DND-41 (cell line): Measurements from ENCODE around the gene JAML.

Experiments used
- ATAC-seq: fragments of 200-7000 bp; cut with Tn5 transposase; 3 replicates; pipeline ENCODE4 v1.9.1; 2021; ENCODE audit warnings: low read depth; ENCODE audit not compliant: insufficient read depth
- DNase-seq: peaks from one replicate; pipeline ENCODE4 v3.0.0-alpha.2; 2020
- H2AFZ ChIP-seq: 2 replicates; pipeline ENCODE4 v1.6.0; 2012; ENCODE audit warnings: low read depth, low read length
- H3K27ac ChIP-seq: 2 replicates; pipeline ENCODE4 v1.5.1; 2012; ENCODE audit warnings: low read length, inconsistent platforms
- H3K27me3 ChIP-seq: fragments of 200-600 bp; sonication (generic); 2 replicates; pipeline ENCODE4 v1.6.0; 2012; ENCODE audit warnings: low read length, mild to moderate bottlenecking, inconsistent platforms; ENCODE audit not compliant: insufficient read depth, poor library complexity
- H3K36me3 ChIP-seq: 2 replicates; pipeline ENCODE4 v1.5.1; 2012; ENCODE audit warnings: low read length, inconsistent platforms; ENCODE audit not compliant: insufficient read depth
- H3K4me1 ChIP-seq: 2 replicates; pipeline ENCODE4 v1.5.1; 2012; ENCODE audit warnings: mild to moderate bottlenecking, low read length; ENCODE audit not compliant: insufficient read depth
- H3K4me2 ChIP-seq: 2 replicates; pipeline ENCODE4 v1.6.0; 2012; ENCODE audit warnings: mild to moderate bottlenecking, moderate library complexity, low read length, inconsistent platforms; ENCODE audit not compliant: insufficient read depth
- H3K4me3 ChIP-seq, 2 experiments: fragments of 200-600 bp in 1 of 2; shearing (Covaris generic) in 1 of 2; 2 replicates each; pipeline ENCODE4 v1.5.1; 2012 to 2016; ENCODE audit warnings: inconsistent platforms in 2 of 2, low read length in 2 of 2, mild to moderate bottlenecking in 2 of 2, low read depth in 1 of 2, moderate library complexity in 1 of 2
- H3K79me2 ChIP-seq: 2 replicates; pipeline ENCODE4 v1.6.0; 2012; ENCODE audit warnings: low read length, inconsistent platforms; ENCODE audit not compliant: insufficient read depth
- H3K9ac ChIP-seq: 2 replicates; pipeline ENCODE4 v1.6.0; 2012; ENCODE audit warnings: low read depth, mild to moderate bottlenecking, inconsistent platforms, low read length, moderate library complexity
- H3K9me3 ChIP-seq: 2 replicates; pipeline ENCODE4 v1.5.1; 2012; ENCODE audit warnings: low read length, moderate library complexity, mild to moderate bottlenecking, inconsistent platforms; ENCODE audit not compliant: insufficient read depth, severe bottlenecking
- H4K20me1 ChIP-seq: 2 replicates; pipeline ENCODE4 v1.6.0; 2012; ENCODE audit warnings: low read length; ENCODE audit not compliant: insufficient read depth
- EZH2 ChIP-seq: IDR thresholded peaks from 3 replicates; pipeline ENCODE4 v1.6.1; 2012; ENCODE audit warnings: borderline replicate concordance, low read depth, mild to moderate bottlenecking, moderate library complexity, low read length, inconsistent platforms; ENCODE audit not compliant: severe bottlenecking
- TF ChIP-seq, protein P1 (sequence below): IDR thresholded peaks from 2 replicates; pipeline ENCODE4 v1.5.1; 2012; ENCODE audit warnings: borderline replicate concordance, low read length, moderate library complexity, mild to moderate bottlenecking; ENCODE audit not compliant: poor library complexity, severe bottlenecking; ENCODE audit errors: extremely low read depth

JAML gene

DNA sequence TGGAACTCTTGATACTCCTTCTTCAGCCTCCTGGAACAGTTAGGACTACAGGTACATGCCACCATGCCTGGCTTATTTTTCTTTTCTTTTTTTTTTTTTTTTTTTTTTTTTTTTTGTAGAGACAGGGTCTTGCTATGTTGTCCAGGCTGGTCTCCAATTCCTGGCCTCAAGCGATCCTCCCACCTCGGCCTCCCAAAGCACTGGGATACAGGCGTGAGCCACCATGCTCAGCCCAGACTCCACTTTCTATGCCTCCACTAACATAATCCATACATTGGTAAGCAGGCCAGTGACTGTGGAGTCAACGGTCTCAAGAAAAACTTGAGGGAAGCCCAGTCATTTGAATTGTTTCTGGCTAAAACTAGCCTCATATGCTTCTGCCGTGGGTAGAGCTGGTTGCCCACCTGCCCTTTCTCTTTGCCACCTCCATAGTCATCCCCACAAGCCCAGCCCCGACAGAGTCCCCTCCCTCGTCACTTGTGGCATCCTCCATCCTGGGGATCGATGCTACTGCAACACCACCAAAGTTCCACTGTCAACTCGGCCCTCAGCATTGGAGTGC lies 50.7 kb downstream of the JAML start:
- H3K9ac ChIP-seq, result no peak overlapping the region
- H3K27ac ChIP-seq, result no peak overlapping the region
- H3K27me3 ChIP-seq, result peaks cover 14% of the 10 kb centered on the region
- no peaks in the 10 kb centered on the region for H3K36me3 ChIP-seq
- no peak for DNase-seq
- TF ChIP-seq, protein P1, sequence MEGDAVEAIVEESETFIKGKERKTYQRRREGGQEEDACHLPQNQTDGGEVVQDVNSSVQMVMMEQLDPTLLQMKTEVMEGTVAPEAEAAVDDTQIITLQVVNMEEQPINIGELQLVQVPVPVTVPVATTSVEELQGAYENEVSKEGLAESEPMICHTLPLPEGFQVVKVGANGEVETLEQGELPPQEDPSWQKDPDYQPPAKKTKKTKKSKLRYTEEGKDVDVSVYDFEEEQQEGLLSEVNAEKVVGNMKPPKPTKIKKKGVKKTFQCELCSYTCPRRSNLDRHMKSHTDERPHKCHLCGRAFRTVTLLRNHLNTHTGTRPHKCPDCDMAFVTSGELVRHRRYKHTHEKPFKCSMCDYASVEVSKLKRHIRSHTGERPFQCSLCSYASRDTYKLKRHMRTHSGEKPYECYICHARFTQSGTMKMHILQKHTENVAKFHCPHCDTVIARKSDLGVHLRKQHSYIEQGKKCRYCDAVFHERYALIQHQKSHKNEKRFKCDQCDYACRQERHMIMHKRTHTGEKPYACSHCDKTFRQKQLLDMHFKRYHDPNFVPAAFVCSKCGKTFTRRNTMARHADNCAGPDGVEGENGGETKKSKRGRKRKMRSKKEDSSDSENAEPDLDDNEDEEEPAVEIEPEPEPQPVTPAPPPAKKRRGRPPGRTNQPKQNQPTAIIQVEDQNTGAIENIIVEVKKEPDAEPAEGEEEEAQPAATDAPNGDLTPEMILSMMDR, result no peak
- no peak for TF ChIP-seq EZH2
- H2AFZ ChIP-seq, result no peak overlapping the region
- no peaks in the 10 kb centered on the region for H3K79me2 ChIP-seq
- no peaks in the 10 kb centered on the region for H3K9me3 ChIP-seq
- no peak for ATAC-seq
- no peak overlapping the region for H3K4me2 ChIP-seq
- H4K20me1 ChIP-seq, result no peaks in the 10 kb centered on the region; the same call in 1 of the 2 replicates
- H3K4me1 ChIP-seq, result peaks cover 11% of the 10 kb centered on the region
- no peak overlapping the region for H3K4me3 ChIP-seq

DNA sequence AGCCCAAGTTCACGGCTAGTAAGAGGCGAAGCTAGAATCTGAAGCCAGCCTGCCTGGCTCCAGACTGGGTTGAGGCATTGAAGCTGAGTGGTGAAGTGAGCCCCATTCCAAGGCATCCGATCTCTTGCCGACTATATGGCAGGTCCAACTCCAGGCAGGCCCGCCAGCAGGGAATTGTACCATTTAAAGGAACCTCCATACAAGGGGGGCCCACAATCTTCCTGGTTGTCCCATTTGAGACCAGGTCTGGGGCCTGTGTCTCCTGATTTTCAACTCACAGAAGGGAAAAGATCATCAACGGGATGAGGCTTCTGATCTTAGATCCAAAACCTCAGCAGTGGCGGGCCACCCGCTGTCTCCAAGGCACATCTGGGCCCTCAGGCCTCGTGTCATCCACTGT lies 52.5 kb downstream of the JAML start:
- no peaks in the 10 kb centered on the region; the same call in 1 of the 2 replicates for H4K20me1 ChIP-seq
- no peaks in the 10 kb centered on the region for H3K79me2 ChIP-seq
- no peak overlapping the region for H3K4me2 ChIP-seq
- TF ChIP-seq, protein P1, result no peak
- no peak for TF ChIP-seq EZH2
- no peak for DNase-seq
- no peak overlapping the region for H2AFZ ChIP-seq
- H3K36me3 ChIP-seq, result no peaks in the 10 kb centered on the region
- H3K4me1 ChIP-seq, result peaks cover 11% of the 10 kb centered on the region
- no peaks in the 10 kb centered on the region for H3K9me3 ChIP-seq
- H3K4me3 ChIP-seq, result no peak overlapping the region
- no peak for ATAC-seq
- no peak overlapping the region for H3K27ac ChIP-seq
- no peak overlapping the region for H3K9ac ChIP-seq
- peaks cover 14% of the 10 kb centered on the region for H3K27me3 ChIP-seq

DNA sequence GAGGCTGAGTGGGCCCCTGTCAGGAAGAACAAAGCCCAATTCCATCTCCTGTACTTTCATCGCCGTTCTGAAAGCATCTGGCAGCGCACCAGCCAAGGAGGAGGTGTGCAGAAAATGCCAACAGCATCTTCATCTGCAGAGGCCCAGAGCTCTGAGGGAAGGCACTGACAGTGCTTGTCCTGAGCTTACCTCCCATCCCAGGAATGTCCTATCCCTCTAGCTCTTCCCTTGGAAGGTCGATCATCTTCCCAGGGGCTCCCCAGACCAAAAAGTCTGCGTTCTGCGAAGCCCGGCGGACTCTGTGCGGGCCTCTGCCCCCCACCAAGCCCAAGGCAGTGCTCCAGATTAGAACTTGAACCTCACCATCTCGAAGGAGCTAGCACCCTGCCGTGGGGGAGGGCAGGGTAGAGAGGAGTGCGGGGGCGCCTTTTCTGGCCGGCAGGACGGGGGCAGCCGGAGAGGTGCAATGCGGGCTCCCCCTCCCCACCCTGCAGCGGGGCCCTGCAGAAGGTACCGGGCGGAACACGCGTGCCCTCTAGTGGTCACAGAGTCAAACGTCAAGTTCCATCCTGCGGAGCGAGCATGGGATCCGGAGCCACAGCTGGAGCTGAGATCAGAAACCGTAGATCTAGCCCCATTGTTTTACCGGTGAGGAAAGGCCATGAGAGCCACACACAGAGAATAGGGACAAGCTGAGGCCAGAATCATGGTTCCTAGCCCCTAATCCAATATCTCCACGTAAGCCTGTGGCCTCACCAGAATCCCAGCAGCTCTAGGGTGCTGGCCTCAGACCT lies 53.3 kb downstream of the JAML start:
- peaks cover 11% of the 10 kb centered on the region for H3K4me1 ChIP-seq
- no peak overlapping the region for H3K27ac ChIP-seq
- peak overlapping the region; percentile 19 for H3K4me2 ChIP-seq
- no peaks in the 10 kb centered on the region for H3K9me3 ChIP-seq
- no peaks in the 10 kb centered on the region for H3K79me2 ChIP-seq
- TF ChIP-seq, protein P1, result peak; percentile 92
- no peak for TF ChIP-seq EZH2
- DNase-seq, result peak; percentile 80
- no peak overlapping the region for H3K4me3 ChIP-seq
- H4K20me1 ChIP-seq, result no peaks in the 10 kb centered on the region; the same call in 1 of the 2 replicates
- H3K27me3 ChIP-seq, result peaks cover 14% of the 10 kb centered on the region
- no peaks in the 10 kb centered on the region for H3K36me3 ChIP-seq
- no peak overlapping the region for H3K9ac ChIP-seq
- ATAC-seq, result peak; percentile 94
- H2AFZ ChIP-seq, result peak overlapping the region; percentile 35; the same call in 1 of the 2 replicates
